ENCODE data around the gene SPRR2A. TPM values are rescaled to one million over a fixed set of nuclear protein-coding genes. Genes with fewer than 3 reads are reported as not detected.

The SPRR2A gene
- total and polyA plus RNA-seq, 2 of the 8 experiments (the other 6 are each of a cell fraction or from before 2014, with no cell fraction given), result not detected

- Histone ChIP-seq H3K4me2 (ENCODE audit: insufficient read depth in 1 of 2, low read depth in 2 of 2, low read length in 2 of 2) (no peak within 1 kb of the TSS), H3K56ac (replicated peaks; ENCODE audit: insufficient read length, low read depth, low read length) (no peak within 1 kb of the TSS), H2AK5ac (ENCODE audit: low read depth, low read length) (no peak within 1 kb of the TSS), H4K5ac (ENCODE audit: insufficient read length, low read depth, low read length) (no peak within 1 kb of the TSS), H3K4me1 (replicated peaks in 1 of 4; ENCODE audit: control insufficient read depth in 3 of 4, insufficient read depth in 4 of 4, low read length in 3 of 4) (no peaks in the 10 kb centered on the region), H4K91ac (replicated peaks; ENCODE audit: insufficient read length, low read length) (no peak within 1 kb of the TSS), H2AFZ (ENCODE audit: low read length) (no peak within 1 kb of the TSS), H3K23me2 (ENCODE audit: low read depth, low read length) (no peaks in the 10 kb centered on the region), H4K8ac (ENCODE audit: extremely low read depth, insufficient read depth, low read length) (no peak within 1 kb of the TSS), H3K4ac (replicated peaks; ENCODE audit: insufficient read length, low read depth, low read length) (no peak within 1 kb of the TSS), H3K18ac (ENCODE audit: extremely low read depth, low read length) (no peak within 1 kb of the TSS), H2BK5ac (ENCODE audit: low read depth, low read length) (no peak within 1 kb of the TSS), H2BK120ac (replicated peaks; ENCODE audit: low read depth, low read length) (no peak within 1 kb of the TSS), H3K36me3 (ENCODE audit: control insufficient read depth in 2 of 4, insufficient read depth in 4 of 4, low read length in 3 of 4) (no peaks in the 10 kb centered on the region), H3K14ac (ENCODE audit: insufficient read length) (no peak within 1 kb of the TSS), H2BK15ac (ENCODE audit: low read length) (no peak within 1 kb of the TSS), H2BK12ac (ENCODE audit: low read depth, low read length) (no peak within 1 kb of the TSS), H3K79me2 (ENCODE audit: control insufficient read depth in 1 of 2, insufficient read depth in 2 of 2, low read length in 2 of 2) (no peaks in the 10 kb centered on the region), H2BK20ac (ENCODE audit: low read length) (no peak within 1 kb of the TSS), H3K9me3 (ENCODE audit: insufficient read depth in 2 of 2, low read depth in 1 of 2, low read length in 1 of 2) (no peaks in the 10 kb centered on the region), H3K4me3 (ENCODE audit: extremely low read depth in 1 of 4, insufficient read depth in 2 of 4, low read depth in 3 of 4, low read length in 4 of 4) (no peak within 1 kb of the TSS), H3K79me1 (ENCODE audit: low read depth, low read length) (no peaks in the 10 kb centered on the region), H3K27ac (ENCODE audit: low read depth, low read length) (no peak within 1 kb of the TSS), H3K23ac (ENCODE audit: insufficient read length) (no peak within 1 kb of the TSS), H3K27me3 (replicated peaks in 1 of 4; ENCODE audit: control insufficient read depth in 3 of 4, extremely low read depth in 1 of 4, insufficient read depth in 3 of 4, low read length in 3 of 4) (no peaks in the 10 kb centered on the region), H3K9ac (replicated peaks in 1 of 4; ENCODE audit: extremely low read depth in 1 of 4, low read depth in 3 of 4, low read length in 3 of 4) (no peak within 1 kb of the TSS), H4K20me1 (replicated peaks in 1 of 2; ENCODE audit: control insufficient read depth in 1 of 2, insufficient read depth in 2 of 2, low read length in 2 of 2) (no peaks in the 10 kb centered on the region)
- DNase-seq (ENCODE audit: low read depth in 1 of 2, low spot score in 2 of 2) (no peak), FAIRE-seq (no peak)
- POLR2A ChIA-PET (ENCODE audit: partially characterized antibody), result no interaction called here
- CTCF ChIA-PET (ENCODE audit: partially characterized antibody), result no interaction called here
- TF ChIP-seq TEAD4 (IDR thresholded peaks at IDR 0.05; ENCODE audit: low read depth, low read length), result no peak
- no peak for TF ChIP-seq NANOG (IDR thresholded peaks at IDR 0.05; ENCODE audit: insufficient read depth, low read depth, low read length, poor library complexity, severe bottlenecking)
- no peak for TF ChIP-seq CTCF (IDR thresholded peaks at IDR 0.05; ENCODE audit: control extremely low read depth in 1 of 3, insufficient read depth in 1 of 3, low read depth in 1 of 3, low read length in 3 of 3)
- TF ChIP-seq GTF2F1 (IDR thresholded peaks at IDR 0.05; ENCODE audit: borderline replicate concordance, low read depth, low read length), result no peak
- no peak for TF ChIP-seq SIN3A (conservative IDR thresholded peaks at IDR 0.05 in 1 of 2, IDR thresholded peaks at IDR 0.05 in 1 of 2; ENCODE audit: low read depth in 1 of 2, low read length in 2 of 2)
- no peak for TF ChIP-seq TAF7 (optimal IDR thresholded peaks at IDR 0.05; ENCODE audit: borderline replicate concordance, low read depth, low read length)
- no peak for TF ChIP-seq BRCA1 (IDR thresholded peaks at IDR 0.05; ENCODE audit: low read depth, low read length)
- TF ChIP-seq EZH2 (IDR thresholded peaks at IDR 0.05; ENCODE audit: low read depth, low read length, severe bottlenecking), result no peak
- no peak for TF ChIP-seq ZNF274 (IDR thresholded peaks at IDR 0.05; ENCODE audit: borderline replicate concordance, extremely low read depth, low read length)
- TF ChIP-seq CTBP2 (IDR thresholded peaks at IDR 0.05; ENCODE audit: borderline replicate concordance, insufficient read depth, insufficient read length, low read length), result no peak
- no peak for TF ChIP-seq TBP (IDR thresholded peaks at IDR 0.05; ENCODE audit: low read depth, low read length)
- no peak for TF ChIP-seq GABPA (IDR thresholded peaks at IDR 0.05; ENCODE audit: borderline replicate concordance, insufficient read depth, low read length)
- TF ChIP-seq CREB1 (IDR thresholded peaks at IDR 0.05), result no peak
Measured at GRCh38 chr1:153094426-153094825, 37.1 kb upstream of the SPRR2A start, which contains the start of gene SPRR2E. Gene SPRR2E, minus strand, starts transcription at chr1:153094526. Its CDS starts 775 bp downstream, at chr1:153093751.

All from H1 (cell line).